Measurements from ENCODE around the gene RHOV. TPM values are rescaled to one million over a fixed set of nuclear protein-coding genes. Genes with fewer than 3 reads are reported as not detected.

The RHOV gene
- total RNA-seq, 1 experiment from 2014 or later: 4.2 TPM

- no TSS peak for BruUV-seq (replicated peaks)
- Mint-ChIP-seq H3K27me3 (ENCODE audit: unreplicated experiment) (no peaks in the 10 kb centered on the region), H3K27ac (ENCODE audit: unreplicated experiment) (no peak overlapping the region), H3K4me3 (ENCODE audit: low read depth, unreplicated experiment) (no peak overlapping the region), H3K9me3 (ENCODE audit: low read depth, unreplicated experiment) (no peaks in the 10 kb centered on the region), H3K36me3 (ENCODE audit: insufficient read depth, unreplicated experiment) (peaks cover 38% of the 10 kb centered on the region), H3K4me1 (ENCODE audit: low read depth, unreplicated experiment) (peaks cover 18% of the 10 kb centered on the region)
- CTCF ChIA-PET: interaction anchor here (0.6 to 4.4 kb wide), 13 partner anchors 12 to 213 kb away, joined by 3 to 92 read pairs (median 4); partner anchors contain the start of genes C15orf62, RAD51, RHOV and SPINT1
- intact Hi-C loops (cut with micrococcal nuclease; ENCODE audit: unreplicated experiment): loop anchor here (1.0 kb wide), 1 partner anchor 33 kb away; no protein-coding TSS in a partner anchor
- TF ChIP-seq, protein P1, sequence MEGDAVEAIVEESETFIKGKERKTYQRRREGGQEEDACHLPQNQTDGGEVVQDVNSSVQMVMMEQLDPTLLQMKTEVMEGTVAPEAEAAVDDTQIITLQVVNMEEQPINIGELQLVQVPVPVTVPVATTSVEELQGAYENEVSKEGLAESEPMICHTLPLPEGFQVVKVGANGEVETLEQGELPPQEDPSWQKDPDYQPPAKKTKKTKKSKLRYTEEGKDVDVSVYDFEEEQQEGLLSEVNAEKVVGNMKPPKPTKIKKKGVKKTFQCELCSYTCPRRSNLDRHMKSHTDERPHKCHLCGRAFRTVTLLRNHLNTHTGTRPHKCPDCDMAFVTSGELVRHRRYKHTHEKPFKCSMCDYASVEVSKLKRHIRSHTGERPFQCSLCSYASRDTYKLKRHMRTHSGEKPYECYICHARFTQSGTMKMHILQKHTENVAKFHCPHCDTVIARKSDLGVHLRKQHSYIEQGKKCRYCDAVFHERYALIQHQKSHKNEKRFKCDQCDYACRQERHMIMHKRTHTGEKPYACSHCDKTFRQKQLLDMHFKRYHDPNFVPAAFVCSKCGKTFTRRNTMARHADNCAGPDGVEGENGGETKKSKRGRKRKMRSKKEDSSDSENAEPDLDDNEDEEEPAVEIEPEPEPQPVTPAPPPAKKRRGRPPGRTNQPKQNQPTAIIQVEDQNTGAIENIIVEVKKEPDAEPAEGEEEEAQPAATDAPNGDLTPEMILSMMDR (IDR thresholded peaks at IDR 0.05; ENCODE audit: unreplicated experiment): no peak
- no peak for DNase-seq
Measured at GRCh38 chr15:40892447-40893012, 18.5 kb upstream of the RHOV start.

- TF ChIP-seq, protein P1 (IDR thresholded peaks at IDR 0.05; ENCODE audit: unreplicated experiment): peak; percentile 36
- peaks cover 34% of the 10 kb centered on the region for H3K36me3 Mint-ChIP-seq (ENCODE audit: insufficient read depth, unreplicated experiment)
- BruUV-seq (replicated peaks): no TSS peak
- intact Hi-C loops (cut with micrococcal nuclease; ENCODE audit: unreplicated experiment): loop anchor here (1.0 kb wide), 1 partner anchor 33 kb away; no protein-coding TSS in a partner anchor
- no peak overlapping the region for H3K4me3 Mint-ChIP-seq (ENCODE audit: low read depth, unreplicated experiment)
- CTCF ChIA-PET: interaction anchor here (0.6 to 4.4 kb wide), 13 partner anchors 11 to 213 kb away, joined by 3 to 92 read pairs (median 4); partner anchors contain the start of genes C15orf62, RAD51, RHOV and SPINT1
- peaks cover 18% of the 10 kb centered on the region for H3K4me1 Mint-ChIP-seq (ENCODE audit: low read depth, unreplicated experiment)
- no peaks in the 10 kb centered on the region for H3K9me3 Mint-ChIP-seq (ENCODE audit: low read depth, unreplicated experiment)
- no peaks in the 10 kb centered on the region for H3K27me3 Mint-ChIP-seq (ENCODE audit: unreplicated experiment)
- H3K27ac Mint-ChIP-seq (ENCODE audit: unreplicated experiment): no peak overlapping the region
- peak; percentile 55 for DNase-seq
Measured at GRCh38 chr15:40891810-40892446, 17.9 kb upstream of the RHOV start.

GRCh38 chr15:40891138-40891537 is 17.1 kb upstream of the RHOV start:
- Mint-ChIP-seq H3K9me3 (ENCODE audit: low read depth, unreplicated experiment) (no peaks in the 10 kb centered on the region), H3K27ac (ENCODE audit: unreplicated experiment) (no peak overlapping the region), H3K27me3 (ENCODE audit: unreplicated experiment) (no peaks in the 10 kb centered on the region), H3K36me3 (ENCODE audit: insufficient read depth, unreplicated experiment) (peaks cover 26% of the 10 kb centered on the region), H3K4me1 (ENCODE audit: low read depth, unreplicated experiment) (peaks cover 18% of the 10 kb centered on the region), H3K4me3 (ENCODE audit: low read depth, unreplicated experiment) (no peak overlapping the region)
- no TSS peak for BruUV-seq (replicated peaks)
- intact Hi-C loops (cut with micrococcal nuclease; ENCODE audit: unreplicated experiment): no loop called here
- DNase-seq: no peak
- CTCF ChIA-PET: interaction anchor here (0.5 to 4.4 kb wide), 11 partner anchors 10 to 197 kb away, joined by 3 to 92 read pairs (median 6); partner anchors contain the start of genes C15orf62, RAD51 and RHOV
- TF ChIP-seq, protein P1 (IDR thresholded peaks at IDR 0.05; ENCODE audit: unreplicated experiment): no peak

GRCh38 chr15:40889112-40889511 is 15.1 kb upstream of the RHOV start:
- intact Hi-C loops (cut with micrococcal nuclease; ENCODE audit: unreplicated experiment): no loop called here
- Mint-ChIP-seq H3K36me3 (ENCODE audit: insufficient read depth, unreplicated experiment) (peaks cover 9% of the 10 kb centered on the region), H3K9me3 (ENCODE audit: low read depth, unreplicated experiment) (no peaks in the 10 kb centered on the region), H3K4me1 (ENCODE audit: low read depth, unreplicated experiment) (peaks cover 11% of the 10 kb centered on the region), H3K4me3 (ENCODE audit: low read depth, unreplicated experiment) (no peak overlapping the region), H3K27ac (ENCODE audit: unreplicated experiment) (no peak overlapping the region), H3K27me3 (ENCODE audit: unreplicated experiment) (no peaks in the 10 kb centered on the region)
- TF ChIP-seq, protein P1 (IDR thresholded peaks at IDR 0.05; ENCODE audit: unreplicated experiment): no peak
- DNase-seq: no peak
- CTCF ChIA-PET: interaction anchor here (1.3 to 4.4 kb wide), 2 partner anchors 10 to 31 kb away, joined by 3 to 92 read pairs; no protein-coding TSS in a partner anchor
- no TSS peak for BruUV-seq (replicated peaks)
